ENCODE results near the gene ANKRD39. TPM values are rescaled to one million over a fixed set of nuclear protein-coding genes. Genes with fewer than 3 reads are reported as not detected.
A peak's percentile ranks its signal among the peaks of the same experiment; 100 is the strongest.

The ANKRD39 gene
- total and polyA plus RNA-seq, 9 of the 15 experiments (the other 6 are each of a cell fraction or from before 2014, with no cell fraction given), result 8.2 to 33.1 (median 23.8) TPM

GRCh38 chr2:96867756-96868554, 10.1 kb upstream of the ANKRD39 start:
- Histone ChIP-seq H3K4me3 (peak overlapping the region; percentile 97), H2AFZ (ENCODE audit: low read depth, low read length) (no peak overlapping the region), H3K9me3 (replicated peaks; ENCODE audit: control insufficient read depth, insufficient read depth, low read depth, low read length) (no peaks in the 10 kb centered on the region), H3K9ac (ENCODE audit: insufficient read depth in 1 of 2, low read depth in 2 of 2, low read length in 2 of 2) (peak overlapping the region; percentile 90 to 100), H3K79me2 (ENCODE audit: control insufficient read depth, insufficient read depth, low read length) (peaks cover 89% of the 10 kb centered on the region), H3K27ac (ENCODE audit: extremely low read depth, low read depth, low read length) (peak overlapping the region; percentile 95), H3K4me1 (replicated peaks in 1 of 2; ENCODE audit: control insufficient read depth in 2 of 2, insufficient read depth in 2 of 2, low read length in 2 of 2) (peaks cover 20 to 84% of the 10 kb centered on the region in 2 experiments), H4K20me1 (replicated peaks; ENCODE audit: control insufficient read depth, insufficient read depth, low read length) (peaks cover 16% of the 10 kb centered on the region; the same call in 1 of the 2 replicates), H3K36me3 (ENCODE audit: control insufficient read depth, insufficient read depth, low read length) (peaks cover 57% of the 10 kb centered on the region), H3K9me1 (ENCODE audit: control insufficient read depth, insufficient read depth, low read length) (peaks cover 8% of the 10 kb centered on the region), H3K4me2 (ENCODE audit: insufficient read depth, low read length) (peak overlapping the region; percentile 93), H3K27me3 (ENCODE audit: control insufficient read depth in 2 of 2, insufficient read depth in 2 of 2, low read length in 2 of 2) (no peaks in the 10 kb centered on the region)
- no peak for FAIRE-seq
- in situ Hi-C loops (cut with MboI) (loop anchor here (25.0 kb wide), 1 partner anchor 244 kb away; the partner anchor contains the start of gene ANKRD36), intact Hi-C loops (cut with micrococcal nuclease) (no loop called here)
- no peak for DNase-seq (ENCODE audit: extremely low read depth in 1 of 4, low spot score in 3 of 4)
- WGBS (ENCODE audit: insufficient coverage, low coverage, missing lambda C conversion rate), result 5% methylated on average over 26 of the region's 27 CpGs
- CTCF ChIA-PET (ENCODE audit: low intra/inter-chr PET ratio), result interaction anchor here (0.7 to 1.0 kb wide), 2 partner anchors 82 to 84 kb away, joined by 3 read pairs; no protein-coding TSS in a partner anchor
- TF ChIP-seq CLOCK (CRISPR knock-in tag; IDR thresholded peaks at IDR 0.05; ENCODE audit: borderline replicate concordance) (no peak), ZBTB43 (CRISPR knock-in tag; IDR thresholded peaks at IDR 0.05) (peak; percentile 40; the same call in 1 of the 2 replicates), TBP (optimal IDR thresholded peaks at IDR 0.05; ENCODE audit: low read depth, low read length) (no peak), IRF9 (tag; IDR thresholded peaks at IDR 0.05) (peak; percentile 33; the same call in 1 of the 2 replicates), CEBPG (CRISPR knock-in tag; IDR thresholded peaks at IDR 0.05) (0 out of 2 replicates have a peak, but pooled peaks have one; percentile 61), CEBPG (tag; conservative IDR thresholded peaks at IDR 0.05 in 1 of 2, IDR thresholded peaks at IDR 0.05 in 1 of 2) (no peak), CBX1 (IDR thresholded peaks at IDR 0.05; ENCODE audit: low read depth) (0 out of 2 replicates have a peak, but pooled peaks have one; percentile 18), HES1 (IDR thresholded peaks at IDR 0.05; ENCODE audit: low read depth) (no peak), CREB1 (IDR thresholded peaks at IDR 0.05) (0 out of 2 replicates have a peak, but pooled peaks have one; percentile 12), CREB1 (CRISPR knock-in tag; IDR thresholded peaks at IDR 0.05) (no peak), ELF1 (tag; IDR thresholded peaks at IDR 0.05) (0 out of 2 replicates have a peak, but pooled peaks have one; percentile 7), POLR2A (conservative IDR thresholded peaks at IDR 0.05) (peak; percentile 44; the same call in 1 of the 2 replicates)
- POLR2A ChIA-PET, result interaction anchor here (0.5 to 2.7 kb wide), 9 partner anchors 10 to 93 kb away, joined by 3 to 20 read pairs (median 4); partner anchors contain the start of gene ANKRD39
- no peak for ATAC-seq
- no TSS peak for BruUV-seq (replicated peaks)

All from K562 (cell line).